OCI-LY7 (cell line): Measurements from ENCODE around the gene TEX50.
"Not testable (repeated sequence)": the region's sequence is repeated elsewhere in the genome, so short reads cannot be mapped to it uniquely, and the experiment has no call there.

ENCODE experiments used
- EZH2phosphoT487 ChIP-seq: fragments of 200-600 bp; sonication (generic); IDR thresholded peaks from 2 replicates; pipeline ENCODE4 v1.6.1; 2018; ENCODE audit warnings: low read depth, borderline replicate concordance, mild to moderate bottlenecking, mixed run types, antibody characterized with exemption, low read length, moderate library complexity, mixed read lengths
- TF ChIP-seq, protein P1 (sequence below): fragments of 200-600 bp; sonication (generic); conservative IDR thresholded peaks from 2 replicates; pipeline ENCODE4 v1.5.1; 2014; ENCODE audit warnings: mild to moderate bottlenecking, antibody characterized with exemption, low read length, moderate library complexity, mixed read lengths

DNA sequence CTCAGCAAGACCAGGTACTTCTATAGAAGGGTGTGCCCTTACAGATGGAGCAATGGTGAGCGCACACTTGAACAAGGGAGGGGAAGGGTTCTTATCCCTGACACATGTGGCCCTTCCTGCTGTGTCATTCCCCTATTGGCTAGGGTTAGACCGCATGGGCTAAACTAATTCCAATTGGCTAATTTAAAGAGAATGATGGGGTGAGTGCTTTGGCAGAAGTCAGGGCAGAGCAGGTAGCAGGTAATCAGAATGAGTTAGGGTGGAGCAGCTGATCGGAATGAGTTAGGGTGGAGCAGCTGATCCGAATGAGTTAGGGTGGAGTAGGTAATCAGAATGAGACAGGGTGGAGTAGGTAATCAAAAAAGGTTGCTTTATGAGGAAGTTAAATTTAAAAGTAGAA is 48.7 kb downstream of the TEX50 start:
- TF ChIP-seq, protein P1, sequence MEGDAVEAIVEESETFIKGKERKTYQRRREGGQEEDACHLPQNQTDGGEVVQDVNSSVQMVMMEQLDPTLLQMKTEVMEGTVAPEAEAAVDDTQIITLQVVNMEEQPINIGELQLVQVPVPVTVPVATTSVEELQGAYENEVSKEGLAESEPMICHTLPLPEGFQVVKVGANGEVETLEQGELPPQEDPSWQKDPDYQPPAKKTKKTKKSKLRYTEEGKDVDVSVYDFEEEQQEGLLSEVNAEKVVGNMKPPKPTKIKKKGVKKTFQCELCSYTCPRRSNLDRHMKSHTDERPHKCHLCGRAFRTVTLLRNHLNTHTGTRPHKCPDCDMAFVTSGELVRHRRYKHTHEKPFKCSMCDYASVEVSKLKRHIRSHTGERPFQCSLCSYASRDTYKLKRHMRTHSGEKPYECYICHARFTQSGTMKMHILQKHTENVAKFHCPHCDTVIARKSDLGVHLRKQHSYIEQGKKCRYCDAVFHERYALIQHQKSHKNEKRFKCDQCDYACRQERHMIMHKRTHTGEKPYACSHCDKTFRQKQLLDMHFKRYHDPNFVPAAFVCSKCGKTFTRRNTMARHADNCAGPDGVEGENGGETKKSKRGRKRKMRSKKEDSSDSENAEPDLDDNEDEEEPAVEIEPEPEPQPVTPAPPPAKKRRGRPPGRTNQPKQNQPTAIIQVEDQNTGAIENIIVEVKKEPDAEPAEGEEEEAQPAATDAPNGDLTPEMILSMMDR = not testable (repeated sequence)
- not testable (repeated sequence) for TF ChIP-seq EZH2phosphoT487
